ENCODE data around the gene RAB34. TPM values are rescaled to one million over a fixed set of nuclear protein-coding genes. Genes with fewer than 3 reads are reported as not detected.
A peak's percentile ranks its signal among the peaks of the same experiment; 100 is the strongest.

The RAB34 gene
- total RNA-seq = 27.0 TPM

- H3K27me3 ChIP-seq (ENCODE audit: insufficient read depth, low read length) = peaks cover 2% of the 10 kb centered on the region
- H3K4me1 ChIP-seq (ENCODE audit: insufficient read depth, low read length) = peaks cover 57% of the 10 kb centered on the region
- peak within 1 kb of the TSS; percentile 36 for H3K4me3 ChIP-seq (ENCODE audit: low read length)
- H3K9me3 ChIP-seq (ENCODE audit: low read depth, low read length) = no peaks in the 10 kb centered on the region
These were observed at the start of gene RAB34 for GRCh38 chr17:28717578-28718332. Gene RAB34 (minus strand): TSS chr17:28717868. CDS start chr17:28717266, 602 bp downstream.

GRCh38 chr17:28765038-28765437 is 47.4 kb upstream of the RAB34 start:
- Histone ChIP-seq H3K4me3 (ENCODE audit: low read length) (no peak overlapping the region), H3K4me1 (ENCODE audit: insufficient read depth, low read length) (peaks cover 17% of the 10 kb centered on the region), H3K27me3 (ENCODE audit: insufficient read depth, low read length) (no peaks in the 10 kb centered on the region), H3K9me3 (ENCODE audit: low read depth, low read length) (no peaks in the 10 kb centered on the region)

- no peaks in the 10 kb centered on the region for H3K27me3 ChIP-seq (ENCODE audit: insufficient read depth, low read length)
- H3K9me3 ChIP-seq (ENCODE audit: low read depth, low read length) = no peaks in the 10 kb centered on the region
- no peak overlapping the region for H3K4me3 ChIP-seq (ENCODE audit: low read length)
- H3K4me1 ChIP-seq (ENCODE audit: insufficient read depth, low read length) = peaks cover 17% of the 10 kb centered on the region
These were observed 46.2 kb upstream of the RAB34 start for GRCh38 chr17:28763804-28764266.

GRCh38 chr17:28763137-28763799 is 45.6 kb upstream of the RAB34 start:
- Histone ChIP-seq H3K27me3 (ENCODE audit: insufficient read depth, low read length) (no peaks in the 10 kb centered on the region), H3K4me1 (ENCODE audit: insufficient read depth, low read length) (peaks cover 17% of the 10 kb centered on the region), H3K9me3 (ENCODE audit: low read depth, low read length) (no peaks in the 10 kb centered on the region)

GRCh38 chr17:28760601-28761562 is 43.2 kb upstream of the RAB34 start:
- no peak overlapping the region for H3K4me3 ChIP-seq (ENCODE audit: low read length)
- H3K27me3 ChIP-seq (ENCODE audit: insufficient read depth, low read length) = no peaks in the 10 kb centered on the region
- no peaks in the 10 kb centered on the region for H3K9me3 ChIP-seq (ENCODE audit: low read depth, low read length)
- peaks cover 17% of the 10 kb centered on the region for H3K4me1 ChIP-seq (ENCODE audit: insufficient read depth, low read length)

More at GRCh38 chr17:28763137-28763799, 45.6 kb upstream of the RAB34 start:
- H3K4me3 ChIP-seq (ENCODE audit: low read length) = no peak overlapping the region

GRCh38 chr17:28759256-28759865 is 41.7 kb upstream of the RAB34 start:
- Histone ChIP-seq H3K4me3 (ENCODE audit: low read length) (no peak overlapping the region), H3K27me3 (ENCODE audit: insufficient read depth, low read length) (no peaks in the 10 kb centered on the region), H3K9me3 (ENCODE audit: low read depth, low read length) (no peaks in the 10 kb centered on the region), H3K4me1 (ENCODE audit: insufficient read depth, low read length) (peaks cover 17% of the 10 kb centered on the region)

GRCh38 chr17:28758411-28759121 is 40.9 kb upstream of the RAB34 start:
- H3K9me3 ChIP-seq (ENCODE audit: low read depth, low read length) = no peaks in the 10 kb centered on the region
- H3K4me1 ChIP-seq (ENCODE audit: insufficient read depth, low read length) = peaks cover 17% of the 10 kb centered on the region
- no peak overlapping the region for H3K4me3 ChIP-seq (ENCODE audit: low read length)

GRCh38 chr17:28756049-28756804 is 38.6 kb upstream of the RAB34 start:
- H3K27me3 ChIP-seq (ENCODE audit: insufficient read depth, low read length) = no peaks in the 10 kb centered on the region
- H3K4me1 ChIP-seq (ENCODE audit: insufficient read depth, low read length) = peaks cover 8% of the 10 kb centered on the region
- H3K9me3 ChIP-seq (ENCODE audit: low read depth, low read length) = no peaks in the 10 kb centered on the region
- H3K4me3 ChIP-seq (ENCODE audit: low read length) = no peak overlapping the region

More at GRCh38 chr17:28758411-28759121, 40.9 kb upstream of the RAB34 start:
- H3K27me3 ChIP-seq (ENCODE audit: insufficient read depth, low read length) = no peaks in the 10 kb centered on the region

GRCh38 chr17:28755486-28755885 is 37.8 kb upstream of the RAB34 start:
- Histone ChIP-seq H3K27me3 (ENCODE audit: insufficient read depth, low read length) (no peaks in the 10 kb centered on the region), H3K4me1 (ENCODE audit: insufficient read depth, low read length) (peaks cover under 1% of the 10 kb centered on the region), H3K9me3 (ENCODE audit: low read depth, low read length) (no peaks in the 10 kb centered on the region), H3K4me3 (ENCODE audit: low read length) (no peak overlapping the region)

GRCh38 chr17:28751600-28752366 is 34.1 kb upstream of the RAB34 start:
- H3K4me3 ChIP-seq (ENCODE audit: low read length) = no peak overlapping the region
- no peaks in the 10 kb centered on the region for H3K27me3 ChIP-seq (ENCODE audit: insufficient read depth, low read length)
- peaks cover 6% of the 10 kb centered on the region for H3K4me1 ChIP-seq (ENCODE audit: insufficient read depth, low read length)
- no peaks in the 10 kb centered on the region for H3K9me3 ChIP-seq (ENCODE audit: low read depth, low read length)

GRCh38 chr17:28750178-28751047 is 32.7 kb upstream of the RAB34 start:
- H3K27me3 ChIP-seq (ENCODE audit: insufficient read depth, low read length) = no peaks in the 10 kb centered on the region
- H3K4me1 ChIP-seq (ENCODE audit: insufficient read depth, low read length) = peaks cover 16% of the 10 kb centered on the region
- no peak overlapping the region for H3K4me3 ChIP-seq (ENCODE audit: low read length)
- no peaks in the 10 kb centered on the region for H3K9me3 ChIP-seq (ENCODE audit: low read depth, low read length)

GRCh38 chr17:28749516-28750177 is 32.0 kb upstream of the RAB34 start:
- peaks cover 23% of the 10 kb centered on the region for H3K4me1 ChIP-seq (ENCODE audit: insufficient read depth, low read length)
- H3K4me3 ChIP-seq (ENCODE audit: low read length) = no peak overlapping the region

More at GRCh38 chr17:28749516-28750177, 32.0 kb upstream of the RAB34 start:
- no peaks in the 10 kb centered on the region for H3K9me3 ChIP-seq (ENCODE audit: low read depth, low read length)
- peaks cover 5% of the 10 kb centered on the region for H3K27me3 ChIP-seq (ENCODE audit: insufficient read depth, low read length)

All from mononuclear cell (primary cell).